A549 (cell line): ENCODE results near the gene PRKG1.

ENCODE experiments used
- CBX8 ChIP-seq: fragments of 200-600 bp; sonication (generic); IDR thresholded peaks from 2 replicates; pipeline ENCODE4 v1.6.1; 2016
- CHD2 ChIP-seq: fragments of 150-350 bp; IDR thresholded peaks from 2 replicates; pipeline ENCODE4 v1.6.1; 2014; ENCODE audit warnings: low read length; ENCODE audit not compliant: partially characterized antibody
- EHMT2 ChIP-seq: fragments of 200-600 bp; sonication (generic); IDR thresholded peaks from 2 replicates; pipeline ENCODE4 v1.6.1; 2016; ENCODE audit warnings: antibody characterized with exemption, low read depth, mild to moderate bottlenecking, moderate library complexity
- ELK1 ChIP-seq: fragments of 150-350 bp; IDR thresholded peaks from 2 replicates; pipeline ENCODE4 v1.6.1; 2014; ENCODE audit warnings: low read depth, mild to moderate bottlenecking, low read length
- FOSL2 ChIP-seq, 2 experiments: fragments of 450-650 bp in 1 of 2; fragments of >200 bp in 1 of 2; sonication (Bioruptor Twin) in 1 of 2; formaldehyde crosslinking; IDR thresholded peaks; 2 replicates each; pipeline versions ENCODE4 v1.5.0 to v1.6.1; 2016 to 2020; ENCODE audit warnings: mild to moderate bottlenecking in 1 of 2, moderate library complexity in 1 of 2
- MYC ChIP-seq: IDR thresholded peaks from 2 replicates; pipeline ENCODE4 v1.6.1; 2012; ENCODE audit warnings: mild to moderate bottlenecking, inconsistent platforms, low read length, improper control_type of control experiment, borderline replicate concordance
- PHF8 ChIP-seq: fragments of 200-600 bp; sonication (generic); IDR thresholded peaks from 2 replicates; pipeline ENCODE4 v1.6.1; 2016; ENCODE audit warnings: low read depth, mild to moderate bottlenecking, antibody characterized with exemption, moderate library complexity, borderline replicate concordance
- POLR2A ChIP-seq: IDR thresholded peaks from 2 replicates; pipeline ENCODE4 v1.6.1; 2012; ENCODE audit warnings: mild to moderate bottlenecking, low read length
- POLR2AphosphoS2 ChIP-seq: conservative IDR thresholded peaks from 2 replicates; pipeline ENCODE4 v1.6.1; 2012; ENCODE audit warnings: low read length, improper control_type of control experiment, inconsistent platforms
- RNF2 ChIP-seq: fragments of 200-600 bp; sonication (generic); IDR thresholded peaks from 2 replicates; pipeline ENCODE4 v1.6.1; 2016; ENCODE audit warnings: low read depth, mild to moderate bottlenecking, antibody characterized with exemption, moderate library complexity, borderline replicate concordance
- USF2 ChIP-seq: fragments of 450-650 bp; IDR thresholded peaks from 2 replicates; pipeline ENCODE4 v1.6.1; 2014; ENCODE audit warnings: antibody characterized with exemption
- TF ChIP-seq, protein P1 (sequence below): fragments of >200 bp; sonication (Bioruptor Twin); formaldehyde crosslinking; IDR thresholded peaks from 3 replicates; pipeline ENCODE4 v1.5.1; 2016
- TF ChIP-seq, protein P2 (sequence below): IDR thresholded peaks from 2 replicates; pipeline ENCODE4 v1.6.1; 2012
- TF ChIP-seq, protein P3 (sequence below): IDR thresholded peaks from 2 replicates; pipeline ENCODE4 v1.6.1; 2012; ENCODE audit warnings: low read depth, borderline replicate concordance

GRCh38 chr10:52194716-52195115 lies 1120.4 kb downstream of the PRKG1 start:
- TF ChIP-seq, protein P1, sequence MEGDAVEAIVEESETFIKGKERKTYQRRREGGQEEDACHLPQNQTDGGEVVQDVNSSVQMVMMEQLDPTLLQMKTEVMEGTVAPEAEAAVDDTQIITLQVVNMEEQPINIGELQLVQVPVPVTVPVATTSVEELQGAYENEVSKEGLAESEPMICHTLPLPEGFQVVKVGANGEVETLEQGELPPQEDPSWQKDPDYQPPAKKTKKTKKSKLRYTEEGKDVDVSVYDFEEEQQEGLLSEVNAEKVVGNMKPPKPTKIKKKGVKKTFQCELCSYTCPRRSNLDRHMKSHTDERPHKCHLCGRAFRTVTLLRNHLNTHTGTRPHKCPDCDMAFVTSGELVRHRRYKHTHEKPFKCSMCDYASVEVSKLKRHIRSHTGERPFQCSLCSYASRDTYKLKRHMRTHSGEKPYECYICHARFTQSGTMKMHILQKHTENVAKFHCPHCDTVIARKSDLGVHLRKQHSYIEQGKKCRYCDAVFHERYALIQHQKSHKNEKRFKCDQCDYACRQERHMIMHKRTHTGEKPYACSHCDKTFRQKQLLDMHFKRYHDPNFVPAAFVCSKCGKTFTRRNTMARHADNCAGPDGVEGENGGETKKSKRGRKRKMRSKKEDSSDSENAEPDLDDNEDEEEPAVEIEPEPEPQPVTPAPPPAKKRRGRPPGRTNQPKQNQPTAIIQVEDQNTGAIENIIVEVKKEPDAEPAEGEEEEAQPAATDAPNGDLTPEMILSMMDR: no peak
- no peak for TF ChIP-seq POLR2AphosphoS2
- TF ChIP-seq EHMT2: no peak
- no peak for TF ChIP-seq CBX8
- no peak for TF ChIP-seq POLR2A
- no peak for TF ChIP-seq USF2
- no peak for TF ChIP-seq RNF2
- TF ChIP-seq, protein P2, sequence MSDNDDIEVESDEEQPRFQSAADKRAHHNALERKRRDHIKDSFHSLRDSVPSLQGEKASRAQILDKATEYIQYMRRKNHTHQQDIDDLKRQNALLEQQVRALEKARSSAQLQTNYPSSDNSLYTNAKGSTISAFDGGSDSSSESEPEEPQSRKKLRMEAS: no peak
- TF ChIP-seq PHF8: no peak
- TF ChIP-seq MYC: no peak
- TF ChIP-seq, protein P3, sequence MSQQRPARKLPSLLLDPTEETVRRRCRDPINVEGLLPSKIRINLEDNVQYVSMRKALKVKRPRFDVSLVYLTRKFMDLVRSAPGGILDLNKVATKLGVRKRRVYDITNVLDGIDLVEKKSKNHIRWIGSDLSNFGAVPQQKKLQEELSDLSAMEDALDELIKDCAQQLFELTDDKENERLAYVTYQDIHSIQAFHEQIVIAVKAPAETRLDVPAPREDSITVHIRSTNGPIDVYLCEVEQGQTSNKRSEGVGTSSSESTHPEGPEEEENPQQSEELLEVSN: no peak
- TF ChIP-seq ELK1: no peak
- TF ChIP-seq CHD2: no peak
- TF ChIP-seq FOSL2 (IDR thresholded peaks at IDR 0.05): no peak
- TF ChIP-seq FOSL2 (CRISPR knock-in tag; IDR thresholded peaks at IDR 0.05): no peak
